ENCODE measurements around the gene EXT2.

DNA sequence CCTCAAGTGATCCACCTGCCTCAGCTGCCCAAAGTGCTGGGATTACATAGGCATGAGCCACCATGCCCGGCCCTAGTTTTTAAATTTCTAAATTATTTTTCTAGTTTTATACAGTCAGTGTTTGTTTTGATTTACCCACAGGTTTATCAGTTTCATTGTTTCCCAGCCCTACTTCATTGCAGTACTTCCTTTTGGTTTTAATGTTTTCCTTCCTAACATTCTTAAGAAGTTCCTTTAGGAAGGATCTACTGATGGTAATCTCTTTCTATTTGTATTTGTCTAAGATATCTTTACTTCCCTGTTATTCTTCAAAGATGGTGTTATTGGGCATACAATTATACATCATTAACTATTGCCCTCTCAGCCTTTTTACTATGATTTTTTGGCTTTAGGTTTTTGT, 4.9 kb upstream of the EXT2 start:
- TF ChIP-seq CTCF (IDR thresholded peaks at IDR 0.05 in 4 of 5, conservative IDR thresholded peaks at IDR 0.05 in 1 of 5) (no peak), POLR2A (IDR thresholded peaks at IDR 0.05) (no peak)
